Activated naive CD8-positive, alpha-beta T cell treated with anti-CD3 and anti-CD28 coated beads for 36 hours (primary cell): ENCODE results near the gene TM7SF2. TPM values are rescaled to one million over a fixed set of nuclear protein-coding genes. Genes with fewer than 3 reads are reported as not detected.
"Not testable (repeated sequence)": the region's sequence is repeated elsewhere in the genome, so short reads cannot be mapped to it uniquely, and the experiment has no call there.

Source experiments
- DNase-seq: peaks from one replicate; pipeline ENCODE4 v3.0.0; 2021
- H3K27ac Mint-ChIP-seq: one replicate; pipeline ENCODE4 v1.8.0; 2022; ENCODE audit warnings: mild to moderate bottlenecking, moderate library complexity, mixed read lengths
- H3K27me3 Mint-ChIP-seq: one replicate; pipeline ENCODE4 v1.8.0; 2022; ENCODE audit warnings: mild to moderate bottlenecking, mixed read lengths
- H3K36me3 Mint-ChIP-seq: one replicate; pipeline ENCODE4 v1.8.0; 2021; ENCODE audit warnings: mild to moderate bottlenecking, mixed read lengths
- H3K4me1 Mint-ChIP-seq: one replicate; pipeline ENCODE4 v1.8.0; 2021; ENCODE audit warnings: mixed read lengths
- H3K4me3 Mint-ChIP-seq: one replicate; pipeline ENCODE4 v1.8.0; 2022; ENCODE audit warnings: mild to moderate bottlenecking, moderate library complexity, mixed read lengths
- H3K9me3 Mint-ChIP-seq: one replicate; pipeline ENCODE4 v1.8.0; 2022; ENCODE audit warnings: mixed read lengths
- total RNA-seq, 2 experiments: library from RNA; stranded (reverse); gene quantifications; one replicate each; pipeline ENCODE4 v1.2.3, GENCODE V29; 2021

TM7SF2 gene
- total RNA-seq, 2 experiments from 2014 or later: 12.3 to 14.7 TPM

GRCh38 chr11:65136515-65137096 lies 24.9 kb downstream of the TM7SF2 start:
- H3K4me1 Mint-ChIP-seq: peaks cover 24% of the 10 kb centered on the region
- H3K4me3 Mint-ChIP-seq: no peak overlapping the region
- H3K27me3 Mint-ChIP-seq: no peaks in the 10 kb centered on the region
- peak overlapping the region; percentile 81 for H3K27ac Mint-ChIP-seq
- H3K36me3 Mint-ChIP-seq: peaks cover 2% of the 10 kb centered on the region
- H3K9me3 Mint-ChIP-seq: no peaks in the 10 kb centered on the region
- no peak for DNase-seq

DNA sequence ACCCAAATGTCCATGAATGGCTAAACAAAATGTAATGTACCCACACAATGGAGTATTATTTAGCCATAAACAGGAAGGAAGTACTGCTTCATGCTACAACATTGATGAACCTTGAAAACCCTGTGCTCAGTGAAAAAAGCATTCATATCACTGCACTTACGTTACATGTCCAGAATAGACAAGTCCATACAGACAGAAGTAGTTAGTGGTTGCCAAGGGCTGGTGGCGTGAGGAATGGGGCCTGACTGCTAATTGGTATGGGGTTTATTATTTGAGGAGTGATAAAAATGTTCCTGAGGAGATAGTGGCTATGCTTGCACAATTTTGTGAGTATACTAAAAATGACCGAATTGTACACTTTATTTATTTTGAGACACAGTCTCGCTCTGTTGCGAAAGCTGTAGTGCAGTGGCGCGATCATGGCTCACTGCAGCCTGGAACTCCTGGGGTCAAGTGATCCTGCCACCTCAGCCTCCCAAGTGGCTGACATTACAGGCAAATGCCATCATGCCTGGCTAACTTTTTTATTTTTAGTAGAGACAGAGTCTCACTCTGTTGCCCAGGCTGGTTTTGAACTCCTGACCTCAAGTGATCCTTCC lies 30.3 kb downstream of the TM7SF2 start:
- no peak overlapping the region for H3K27ac Mint-ChIP-seq
- H3K4me3 Mint-ChIP-seq: no peak overlapping the region
- H3K27me3 Mint-ChIP-seq: no peaks in the 10 kb centered on the region
- H3K9me3 Mint-ChIP-seq: no peaks in the 10 kb centered on the region
- H3K4me1 Mint-ChIP-seq: no peaks in the 10 kb centered on the region
- H3K36me3 Mint-ChIP-seq: no peaks in the 10 kb centered on the region
- no peak for DNase-seq

DNA sequence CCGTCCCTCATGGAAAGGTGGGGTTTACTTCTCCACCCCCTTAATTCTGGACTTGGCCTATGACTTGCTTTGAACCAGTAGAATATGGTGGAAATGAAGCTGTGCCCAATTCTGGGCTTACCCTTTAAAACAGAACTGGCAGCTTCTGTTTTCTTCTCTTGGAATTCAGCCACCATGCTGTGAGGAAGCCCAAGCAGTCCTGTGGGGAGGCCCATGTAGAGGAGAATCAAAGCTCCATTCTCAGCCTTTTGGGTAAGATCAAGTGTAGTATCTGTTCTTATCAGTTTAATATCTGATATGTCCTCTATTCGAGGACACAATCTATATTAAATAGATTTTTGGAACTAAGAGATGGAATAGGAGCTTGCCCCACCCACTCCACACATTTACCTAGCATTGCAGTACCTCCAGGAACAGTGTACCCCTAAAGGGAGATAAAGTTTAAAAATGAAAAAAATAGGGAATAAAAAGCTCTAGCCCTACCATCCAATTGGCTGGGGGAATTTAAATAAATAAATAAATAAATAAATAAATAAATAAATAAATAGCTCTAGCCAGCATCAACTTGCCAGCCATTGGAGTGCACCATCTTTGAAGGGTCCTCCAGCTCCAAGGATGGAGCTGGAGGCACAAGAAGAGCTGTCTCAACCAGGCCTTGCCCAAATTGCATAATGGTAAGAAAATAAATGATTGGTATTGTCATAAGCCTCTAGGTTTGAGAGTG lies 35.8 kb downstream of the TM7SF2 start:
- H3K27ac Mint-ChIP-seq: no peak overlapping the region
- peaks cover 5% of the 10 kb centered on the region for H3K4me1 Mint-ChIP-seq
- no peak overlapping the region for H3K4me3 Mint-ChIP-seq
- H3K36me3 Mint-ChIP-seq: no peaks in the 10 kb centered on the region
- no peaks in the 10 kb centered on the region for H3K9me3 Mint-ChIP-seq
- no peak for DNase-seq
- H3K27me3 Mint-ChIP-seq: no peaks in the 10 kb centered on the region

GRCh38 chr11:65148657-65149056 lies 37.0 kb downstream of the TM7SF2 start:
- H3K27me3 Mint-ChIP-seq: peaks cover 5% of the 10 kb centered on the region
- no peak for DNase-seq
- H3K9me3 Mint-ChIP-seq: no peaks in the 10 kb centered on the region
- no peaks in the 10 kb centered on the region for H3K36me3 Mint-ChIP-seq
- H3K4me1 Mint-ChIP-seq: peaks cover 5% of the 10 kb centered on the region
- no peak overlapping the region for H3K27ac Mint-ChIP-seq
- no peak overlapping the region for H3K4me3 Mint-ChIP-seq

DNA sequence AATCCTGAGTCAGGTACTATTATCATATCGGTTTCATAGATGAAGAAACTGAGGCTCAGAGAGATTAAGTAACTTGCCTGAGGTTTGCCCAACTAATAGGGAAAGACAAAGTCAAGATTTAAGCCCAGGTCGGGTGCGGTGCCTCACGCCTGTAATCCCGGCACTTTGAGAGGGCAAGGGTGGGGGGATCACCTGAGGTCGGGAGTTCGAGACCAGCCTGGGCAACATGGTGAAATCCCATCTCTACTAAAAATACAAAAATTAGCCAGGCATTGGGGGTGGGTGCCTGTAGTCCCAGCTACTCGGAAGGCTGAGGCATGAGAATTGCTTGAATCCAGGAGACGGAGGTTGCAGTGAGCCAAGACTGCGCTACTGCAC lies 38.4 kb downstream of the TM7SF2 start:
- not testable (repeated sequence) for DNase-seq, H3K4me3 Mint-ChIP-seq, H3K27me3 Mint-ChIP-seq, H3K36me3 Mint-ChIP-seq, H3K4me1 Mint-ChIP-seq, H3K9me3 Mint-ChIP-seq, H3K27ac Mint-ChIP-seq

- H3K36me3 Mint-ChIP-seq: no peaks in the 10 kb centered on the region
- H3K9me3 Mint-ChIP-seq: no peaks in the 10 kb centered on the region
- peak; percentile 32 for DNase-seq
- H3K27ac Mint-ChIP-seq: no peak overlapping the region
- H3K27me3 Mint-ChIP-seq: peaks cover 7% of the 10 kb centered on the region
- peaks cover 5% of the 10 kb centered on the region for H3K4me1 Mint-ChIP-seq
- no peak overlapping the region for H3K4me3 Mint-ChIP-seq
Observed at GRCh38 chr11:65150509-65151299, 39.0 kb downstream of the TM7SF2 start.

GRCh38 chr11:65151331-65151899 lies 39.7 kb downstream of the TM7SF2 start:
- Mint-ChIP-seq H3K9me3 (no peaks in the 10 kb centered on the region), H3K4me1 (peaks cover 5% of the 10 kb centered on the region), H3K27me3 (peaks cover 7% of the 10 kb centered on the region), H3K36me3 (no peaks in the 10 kb centered on the region), H3K4me3 (no peak overlapping the region), H3K27ac (peak overlapping the region; percentile 58)
- no peak for DNase-seq

DNA sequence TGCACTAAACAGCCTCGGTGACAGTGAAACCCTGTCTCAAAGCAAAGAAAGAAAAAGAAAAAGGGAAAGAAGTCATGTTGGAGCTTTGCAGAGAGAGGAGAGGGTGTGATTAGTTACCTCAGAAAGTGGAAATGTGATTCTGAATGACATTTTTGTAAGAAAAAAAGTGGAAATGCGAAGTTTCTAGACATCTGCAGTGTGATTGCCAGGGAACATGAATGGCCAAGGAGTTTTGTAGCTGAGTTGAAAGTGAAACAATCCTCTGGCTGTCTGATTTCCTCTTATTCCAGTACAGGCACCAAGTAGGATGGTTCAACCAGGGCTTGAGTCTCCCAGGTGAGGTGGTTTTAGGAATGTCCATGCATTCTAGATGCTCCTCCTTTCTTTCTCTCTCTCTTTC lies 40.5 kb downstream of the TM7SF2 start:
- Mint-ChIP-seq H3K4me3 (no peak overlapping the region), H3K4me1 (peaks cover 5% of the 10 kb centered on the region), H3K27me3 (peaks cover 7% of the 10 kb centered on the region), H3K9me3 (no peaks in the 10 kb centered on the region), H3K36me3 (no peaks in the 10 kb centered on the region), H3K27ac (peak overlapping the region; percentile 23)
- DNase-seq: no peak

DNA sequence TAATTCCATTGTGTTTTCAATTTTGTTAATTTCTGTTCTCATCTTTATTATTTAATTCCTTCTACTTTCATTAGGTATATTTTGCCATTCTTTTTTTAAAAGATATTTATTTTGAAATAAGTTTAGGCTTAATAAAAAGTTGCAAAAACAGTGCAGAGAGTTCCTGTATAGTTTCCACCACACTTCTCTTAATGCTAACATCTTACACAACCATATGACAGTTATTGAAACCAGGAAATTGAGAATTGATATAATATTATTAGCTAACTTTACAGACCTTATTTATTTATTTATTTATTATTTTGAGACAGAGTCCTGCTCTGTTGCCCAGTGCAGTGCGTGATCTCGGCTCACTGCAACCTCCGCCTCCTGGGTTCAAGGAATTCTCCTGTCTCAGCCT lies 44.6 kb downstream of the TM7SF2 start:
- no peaks in the 10 kb centered on the region for H3K9me3 Mint-ChIP-seq
- DNase-seq: no peak
- no peaks in the 10 kb centered on the region for H3K4me1 Mint-ChIP-seq
- no peak overlapping the region for H3K27ac Mint-ChIP-seq
- H3K4me3 Mint-ChIP-seq: no peak overlapping the region
- no peaks in the 10 kb centered on the region for H3K36me3 Mint-ChIP-seq
- peaks cover 7% of the 10 kb centered on the region for H3K27me3 Mint-ChIP-seq

DNA sequence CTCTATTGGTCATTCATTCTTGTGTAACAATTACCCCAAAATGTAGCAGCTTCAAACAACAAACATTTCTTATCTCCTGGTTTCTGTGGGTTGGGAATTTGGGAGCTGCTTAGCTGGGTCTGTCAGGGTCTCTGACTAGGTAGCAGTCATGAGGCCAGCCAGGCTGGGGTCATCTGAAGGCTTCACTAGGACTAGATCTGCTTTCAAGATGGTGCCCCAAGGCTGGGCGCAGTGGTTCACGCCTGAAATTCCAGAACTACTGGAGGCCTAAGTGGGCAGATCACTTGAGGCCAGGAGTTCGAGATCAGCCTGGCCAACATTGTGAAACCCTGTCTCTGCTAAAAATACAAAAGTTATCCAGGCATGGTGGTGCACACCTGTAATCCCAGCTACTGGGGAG lies 45.3 kb downstream of the TM7SF2 start:
- Mint-ChIP-seq H3K36me3 (no peaks in the 10 kb centered on the region), H3K4me3 (no peak overlapping the region), H3K9me3 (no peaks in the 10 kb centered on the region), H3K4me1 (no peaks in the 10 kb centered on the region), H3K27ac (no peak overlapping the region), H3K27me3 (peaks cover 7% of the 10 kb centered on the region)
- no peak for DNase-seq

GRCh38 chr11:65157336-65157735 lies 45.7 kb downstream of the TM7SF2 start:
- no peak overlapping the region for H3K4me3 Mint-ChIP-seq

GRCh38 chr11:65159012-65159411 lies 47.3 kb downstream of the TM7SF2 start:
- Mint-ChIP-seq H3K4me3 (no peak overlapping the region), H3K27ac (no peak overlapping the region), H3K27me3 (no peaks in the 10 kb centered on the region), H3K4me1 (no peaks in the 10 kb centered on the region), H3K36me3 (no peaks in the 10 kb centered on the region), H3K9me3 (no peaks in the 10 kb centered on the region)
- DNase-seq: no peak

More at GRCh38 chr11:65157336-65157735, 45.7 kb downstream of the TM7SF2 start:
- DNase-seq: no peak
- H3K36me3 Mint-ChIP-seq: no peaks in the 10 kb centered on the region
- peaks cover 7% of the 10 kb centered on the region for H3K27me3 Mint-ChIP-seq
- H3K4me1 Mint-ChIP-seq: no peaks in the 10 kb centered on the region
- H3K27ac Mint-ChIP-seq: no peak overlapping the region
- no peaks in the 10 kb centered on the region for H3K9me3 Mint-ChIP-seq

GRCh38 chr11:65160643-65161042 lies 49.0 kb downstream of the TM7SF2 start:
- no peak overlapping the region for H3K4me3 Mint-ChIP-seq

DNA sequence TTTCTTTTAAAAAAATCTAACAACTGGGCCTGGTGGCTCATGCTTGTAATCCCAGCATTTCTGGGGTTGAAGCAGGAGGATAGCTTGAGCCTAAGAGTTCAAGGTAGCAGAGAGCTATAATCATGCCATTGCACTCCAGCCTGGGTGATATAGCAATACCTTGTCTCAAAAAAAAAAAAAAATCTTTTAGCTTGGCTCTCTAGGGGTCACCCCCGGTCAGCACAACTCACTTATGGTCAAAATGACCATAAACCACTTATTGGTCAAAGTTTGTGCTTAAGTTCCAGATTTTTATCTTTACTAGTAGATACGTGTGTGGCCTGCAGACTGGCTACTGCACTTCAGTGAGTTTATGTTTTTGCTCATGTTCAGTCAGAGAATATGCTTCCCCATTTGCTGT lies 52.0 kb downstream of the TM7SF2 start:
- no peaks in the 10 kb centered on the region for H3K27me3 Mint-ChIP-seq
- DNase-seq: no peak
- H3K9me3 Mint-ChIP-seq: no peaks in the 10 kb centered on the region
- H3K36me3 Mint-ChIP-seq: no peaks in the 10 kb centered on the region
- no peak overlapping the region for H3K27ac Mint-ChIP-seq
- no peaks in the 10 kb centered on the region for H3K4me1 Mint-ChIP-seq
- H3K4me3 Mint-ChIP-seq: no peak overlapping the region

More at GRCh38 chr11:65160643-65161042, 49.0 kb downstream of the TM7SF2 start:
- DNase-seq: no peak
- no peaks in the 10 kb centered on the region for H3K36me3 Mint-ChIP-seq
- H3K27me3 Mint-ChIP-seq: no peaks in the 10 kb centered on the region
- H3K4me1 Mint-ChIP-seq: no peaks in the 10 kb centered on the region
- no peak overlapping the region for H3K27ac Mint-ChIP-seq
- H3K9me3 Mint-ChIP-seq: no peaks in the 10 kb centered on the region
